ENCODE measurements around the gene DSCAM. TPM values are rescaled to one million over a fixed set of nuclear protein-coding genes. Genes with fewer than 3 reads are reported as not detected.

Gene DSCAM
- total RNA-seq, 1 donor from 2014 or later: 4.4 TPM

- no peaks in the 10 kb centered on the region for H3K36me3 Mint-ChIP-seq (ENCODE audit: unreplicated experiment)
- H3K27ac Mint-ChIP-seq (ENCODE audit: unreplicated experiment): no peak overlapping the region
- H3K9me3 Mint-ChIP-seq (ENCODE audit: unreplicated experiment): no peaks in the 10 kb centered on the region
- H3K4me1 Mint-ChIP-seq (ENCODE audit: low read depth, unreplicated experiment): no peaks in the 10 kb centered on the region
- TF ChIP-seq CTCF (IDR thresholded peaks at IDR 0.05; ENCODE audit: partially characterized antibody, unreplicated experiment): no peak
- no peak for DNase-seq
- no peak overlapping the region for H3K4me3 Mint-ChIP-seq (ENCODE audit: unreplicated experiment)
- H3K27me3 Mint-ChIP-seq (ENCODE audit: unreplicated experiment): peaks cover 6% of the 10 kb centered on the region
These were observed 681.2 kb downstream of the DSCAM start for GRCh38 chr21:40165773-40166070.

- Mint-ChIP-seq H3K27me3 (ENCODE audit: unreplicated experiment) (peaks cover 6% of the 10 kb centered on the region), H3K27ac (ENCODE audit: unreplicated experiment) (no peak overlapping the region), H3K4me1 (ENCODE audit: low read depth, unreplicated experiment) (no peaks in the 10 kb centered on the region), H3K4me3 (ENCODE audit: unreplicated experiment) (no peak overlapping the region), H3K36me3 (ENCODE audit: unreplicated experiment) (no peaks in the 10 kb centered on the region), H3K9me3 (ENCODE audit: unreplicated experiment) (no peaks in the 10 kb centered on the region)
- no peak for TF ChIP-seq CTCF (IDR thresholded peaks at IDR 0.05; ENCODE audit: partially characterized antibody, unreplicated experiment)
- DNase-seq: no peak
These were observed 681.8 kb downstream of the DSCAM start for GRCh38 chr21:40164905-40165772.

- DNase-seq: no peak
- Mint-ChIP-seq H3K27ac (ENCODE audit: unreplicated experiment) (no peak overlapping the region), H3K4me3 (ENCODE audit: unreplicated experiment) (no peak overlapping the region), H3K4me1 (ENCODE audit: low read depth, unreplicated experiment) (no peaks in the 10 kb centered on the region), H3K9me3 (ENCODE audit: unreplicated experiment) (no peaks in the 10 kb centered on the region), H3K36me3 (ENCODE audit: unreplicated experiment) (no peaks in the 10 kb centered on the region), H3K27me3 (ENCODE audit: unreplicated experiment) (no peaks in the 10 kb centered on the region)
- no peak for TF ChIP-seq CTCF (IDR thresholded peaks at IDR 0.05; ENCODE audit: partially characterized antibody, unreplicated experiment)
These were observed 684.9 kb downstream of the DSCAM start for GRCh38 chr21:40162075-40162474.

- Mint-ChIP-seq H3K36me3 (ENCODE audit: unreplicated experiment) (peaks cover 3% of the 10 kb centered on the region), H3K27me3 (ENCODE audit: unreplicated experiment) (no peaks in the 10 kb centered on the region), H3K9me3 (ENCODE audit: unreplicated experiment) (peaks cover 2% of the 10 kb centered on the region), H3K27ac (ENCODE audit: unreplicated experiment) (peak overlapping the region; percentile 66), H3K4me3 (ENCODE audit: unreplicated experiment) (no peak overlapping the region), H3K4me1 (ENCODE audit: low read depth, unreplicated experiment) (no peaks in the 10 kb centered on the region)
- peak; percentile 26 for DNase-seq
- TF ChIP-seq CTCF (IDR thresholded peaks at IDR 0.05; ENCODE audit: partially characterized antibody, unreplicated experiment): no peak
These were observed 686.0 kb downstream of the DSCAM start for GRCh38 chr21:40160911-40161310.

- no peak for TF ChIP-seq CTCF (IDR thresholded peaks at IDR 0.05; ENCODE audit: partially characterized antibody, unreplicated experiment)
- H3K4me1 Mint-ChIP-seq (ENCODE audit: low read depth, unreplicated experiment): no peaks in the 10 kb centered on the region
- no peaks in the 10 kb centered on the region for H3K27me3 Mint-ChIP-seq (ENCODE audit: unreplicated experiment)
- H3K9me3 Mint-ChIP-seq (ENCODE audit: unreplicated experiment): peaks cover 2% of the 10 kb centered on the region
- H3K4me3 Mint-ChIP-seq (ENCODE audit: unreplicated experiment): no peak overlapping the region
- peaks cover 4% of the 10 kb centered on the region for H3K36me3 Mint-ChIP-seq (ENCODE audit: unreplicated experiment)
- H3K27ac Mint-ChIP-seq (ENCODE audit: unreplicated experiment): no peak overlapping the region
- DNase-seq: no peak
These were observed 688.6 kb downstream of the DSCAM start for GRCh38 chr21:40158366-40158765.
